Transverse colon (tissue), 4 donors: ENCODE results near the gene ICA1L. TPM values are rescaled to one million over a fixed set of nuclear protein-coding genes. Genes with fewer than 3 reads are reported as not detected.

ENCODE experiments used
- DNase-seq: peaks from one replicate; pipeline ENCODE4 v3.0.0-alpha.2; 2019
- H3K27ac ChIP-seq, 4 donors: fragments of 200-600 bp; sonication (generic); 2 replicates each; pipeline ENCODE4 v1.5.1; 2016 to 2018; ENCODE audit warnings: inconsistent platforms in 4 of 4
- H3K27me3 ChIP-seq: fragments of 200-600 bp; sonication (generic); 2 replicates; pipeline ENCODE4 v1.5.1; 2017; ENCODE audit warnings: inconsistent platforms
- H3K36me3 ChIP-seq, 4 donors: fragments of 200-600 bp; sonication (generic); 2 replicates each; pipeline ENCODE4 v1.5.1; 2017 to 2019; ENCODE audit warnings: inconsistent platforms in 4 of 4
- H3K4me1 ChIP-seq, 4 donors: fragments of 200-600 bp; sonication (generic); 2 replicates each; pipeline ENCODE4 v1.5.1; 2017 to 2020; ENCODE audit warnings: inconsistent platforms in 4 of 4
- H3K4me3 ChIP-seq, 4 donors: fragments of 200-600 bp; sonication (generic); 1 replicate in 1 of 4; 2 replicates in 3 of 4; pipeline versions ENCODE4 v1.5.1 to v1.6.1; 2017 to 2019; ENCODE audit warnings: inconsistent platforms in 4 of 4
- H3K9me3 ChIP-seq, 2 donors: fragments of 200-600 bp; sonication (generic); 2 replicates each; pipeline ENCODE4 v1.5.1; 2017 to 2019; ENCODE audit warnings: inconsistent platforms in 2 of 2
- CTCF ChIP-seq, 5 experiments: fragments of 200-600 bp in 3 of 5; fragments of 450-650 bp in 2 of 5; sonication (generic) in 3 of 5; IDR thresholded peaks; 1 replicate in 2 of 5; 2 replicates in 3 of 5; pipeline ENCODE4 v1.5.1; 2016 to 2017; ENCODE audit warnings: antibody characterized with exemption in 5 of 5, inconsistent platforms in 3 of 5, mild to moderate bottlenecking in 2 of 5, moderate library complexity in 1 of 5
- EP300 ChIP-seq: sonication (generic); formaldehyde crosslinking; IDR thresholded peaks from one replicate; pipeline ENCODE4 v1.6.1; 2017; ENCODE audit warnings: antibody characterized with exemption, low read depth
- POLR2A ChIP-seq: fragments of 450-650 bp; IDR thresholded peaks from one replicate; pipeline ENCODE4 v1.6.1; 2016; ENCODE audit warnings: antibody characterized with exemption, mild to moderate bottlenecking, moderate library complexity
- POLR2AphosphoS5 ChIP-seq, 3 donors: sonication (generic); formaldehyde crosslinking; IDR thresholded peaks; one replicate each; pipeline ENCODE4 v1.6.1; 2016; ENCODE audit warnings: antibody characterized with exemption in 3 of 3
- WGBS, 2 donors: methylation state at CpG; one replicate each; pipeline ENCODE4 v1.1.5; 2018; ENCODE audit warnings: low coverage in 1 of 2; 5-methylcytosine and 5-hydroxymethylcytosine counted together
- in situ Hi-C, 4 donors: fragments of 200-750 bp; cut with MboI; loops; one replicate each; pipeline versions ENCODE4 v1.15.0 to v1.15.1; 2017; ENCODE audit warnings: low sequenced_read_pairs in 3 of 4, low pct_ligation_motif_present in 1 of 4, low pct_unique_long_range_greater_than_20kb in 1 of 4
- intact Hi-C: fragments of 100-400 bp; cut with DNase I; formaldehyde crosslinking; loops from one replicate; pipeline ENCODE4 v1.15.1; 2023; ENCODE audit warnings: low total_unique reads
- total RNA-seq, 4 donors: library from RNA; depleted of rRNA; stranded (reverse); fragments of >200 nt; gene quantifications; one replicate each; pipeline ENCODE4 v1.1.0, GENCODE V29; 2016

Gene ICA1L
- total RNA-seq, 4 donors from 2014 or later, result 4.4 to 39.4 (median 20.5) TPM

DNA sequence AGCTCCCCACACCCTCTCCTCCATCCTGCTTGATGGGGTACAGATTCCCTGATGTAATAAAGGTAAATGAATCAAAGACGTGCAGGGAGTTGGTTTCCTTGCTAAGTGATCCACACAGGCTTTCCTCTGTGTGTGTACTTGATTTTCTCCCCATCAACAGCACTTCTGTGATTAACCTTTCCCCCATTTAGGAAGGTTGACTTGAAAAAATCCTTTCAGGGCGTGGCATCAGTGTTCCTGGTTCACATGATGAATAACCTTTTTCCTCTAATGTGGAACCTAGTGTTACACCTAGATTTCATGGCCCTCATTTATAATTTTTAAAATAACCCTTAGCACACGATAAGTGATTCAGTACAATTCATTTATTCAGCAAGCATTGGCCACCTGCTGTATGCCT, 115.0 kb downstream of the ICA1L start:
- Histone ChIP-seq H3K4me1 (peaks cover 0 to 22% (median 12%) of the 10 kb centered on the region in 4 donors), H3K36me3 (peaks cover 0 to 7% (median 0%) of the 10 kb centered on the region in 4 donors), H3K27ac (peak overlapping the region in 1 of 4 donors; percentile 8), H3K27me3 (no peaks in the 10 kb centered on the region), H3K4me3 (no peak overlapping the region), H3K9me3 (no peaks in the 10 kb centered on the region)
- no peak for TF ChIP-seq POLR2AphosphoS5 (IDR thresholded peaks at IDR 0.05)
- no peak for TF ChIP-seq CTCF (IDR thresholded peaks at IDR 0.05)
- TF ChIP-seq EP300, result no peak
- TF ChIP-seq POLR2A, result no peak
- 57 to 73% methylated on average over 1 to 3 of the region's 3 CpGs for WGBS, 2 donors
- intact Hi-C loops (no loop called here), in situ Hi-C loops (loop anchor here in 1 of 4 donors (25.0 kb wide), 1 partner anchor 169 kb away; no protein-coding TSS in a partner anchor)
- DNase-seq, result no peak

DNA sequence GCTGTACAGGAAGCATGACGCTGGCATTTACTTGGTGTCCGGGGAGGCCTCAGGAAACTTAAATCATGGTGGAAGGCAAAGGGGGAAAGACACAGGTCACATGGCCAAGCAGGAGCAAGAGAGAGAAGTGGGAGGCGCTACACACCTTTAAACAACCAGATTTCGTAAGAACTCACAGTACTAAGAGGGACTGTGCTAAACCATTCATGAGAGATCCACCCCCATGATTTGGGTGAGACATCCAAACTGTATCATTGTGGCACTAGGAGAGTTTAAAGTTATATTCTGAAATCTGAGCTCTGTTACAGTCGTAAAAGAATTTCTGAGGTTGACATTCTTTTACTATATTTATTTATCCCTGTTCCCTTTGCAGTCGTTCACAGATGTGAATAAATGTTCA, 116.6 kb downstream of the ICA1L start:
- H3K27me3 ChIP-seq, result no peaks in the 10 kb centered on the region
- intact Hi-C loops, result no loop called here
- 53 to 77% methylated on average over 5 to 6 of the region's 6 CpGs for WGBS, 2 donors

DNA sequence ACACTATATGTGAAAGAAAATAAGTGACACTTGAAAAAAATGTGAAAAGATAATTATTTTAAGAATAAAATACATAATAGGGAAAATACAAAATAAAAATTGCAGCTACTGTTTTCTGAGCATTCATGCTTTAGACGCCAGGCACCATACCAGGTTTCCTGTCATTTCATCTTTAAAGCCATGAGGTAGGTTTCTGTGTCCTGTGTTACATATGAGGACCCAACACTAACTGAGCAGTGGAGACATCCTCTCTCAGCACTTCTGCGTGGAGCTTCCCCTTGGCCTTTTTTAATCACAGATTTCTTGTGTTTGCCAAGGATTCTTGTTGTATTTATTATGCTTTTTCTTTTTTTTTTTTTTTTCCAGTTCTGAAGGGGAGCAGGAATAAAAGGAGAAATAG, 119.5 kb downstream of the ICA1L start:
- TF ChIP-seq POLR2A (no peak), POLR2AphosphoS5 (IDR thresholded peaks at IDR 0.05) (no peak), EP300 (no peak), CTCF (IDR thresholded peaks at IDR 0.05) (no peak)
- Histone ChIP-seq H3K9me3 (no peaks in the 10 kb centered on the region), H3K36me3 (no peaks in the 10 kb centered on the region), H3K4me1 (peaks cover 0 to 7% (median 1%) of the 10 kb centered on the region in 4 donors), H3K27me3 (no peaks in the 10 kb centered on the region), H3K27ac (no peak overlapping the region), H3K4me3 (no peak overlapping the region)
- intact Hi-C loops (no loop called here), in situ Hi-C loops (loop anchor here in 1 of 4 donors (25.0 kb wide), 1 partner anchor 165 kb away; no protein-coding TSS in a partner anchor)
- 85 to 90% methylated on average over 2 of the region's 2 CpGs for WGBS, 2 donors
- DNase-seq, result no peak

More for the DNA sequence above, 116.6 kb downstream of the ICA1L start:
- Histone ChIP-seq H3K9me3 (no peaks in the 10 kb centered on the region), H3K36me3 (peaks cover 0 to 7% (median 0%) of the 10 kb centered on the region in 4 donors), H3K4me1 (peaks cover 0 to 22% (median 12%) of the 10 kb centered on the region in 4 donors), H3K27ac (no peak overlapping the region), H3K4me3 (no peak overlapping the region)
- in situ Hi-C loops, result loop anchor here in 1 of 4 donors (25.0 kb wide), 1 partner anchor 168 kb away; no protein-coding TSS in a partner anchor
- no peak for DNase-seq
- TF ChIP-seq EP300 (no peak), CTCF (IDR thresholded peaks at IDR 0.05) (no peak), POLR2AphosphoS5 (IDR thresholded peaks at IDR 0.05) (no peak), POLR2A (no peak)

DNA sequence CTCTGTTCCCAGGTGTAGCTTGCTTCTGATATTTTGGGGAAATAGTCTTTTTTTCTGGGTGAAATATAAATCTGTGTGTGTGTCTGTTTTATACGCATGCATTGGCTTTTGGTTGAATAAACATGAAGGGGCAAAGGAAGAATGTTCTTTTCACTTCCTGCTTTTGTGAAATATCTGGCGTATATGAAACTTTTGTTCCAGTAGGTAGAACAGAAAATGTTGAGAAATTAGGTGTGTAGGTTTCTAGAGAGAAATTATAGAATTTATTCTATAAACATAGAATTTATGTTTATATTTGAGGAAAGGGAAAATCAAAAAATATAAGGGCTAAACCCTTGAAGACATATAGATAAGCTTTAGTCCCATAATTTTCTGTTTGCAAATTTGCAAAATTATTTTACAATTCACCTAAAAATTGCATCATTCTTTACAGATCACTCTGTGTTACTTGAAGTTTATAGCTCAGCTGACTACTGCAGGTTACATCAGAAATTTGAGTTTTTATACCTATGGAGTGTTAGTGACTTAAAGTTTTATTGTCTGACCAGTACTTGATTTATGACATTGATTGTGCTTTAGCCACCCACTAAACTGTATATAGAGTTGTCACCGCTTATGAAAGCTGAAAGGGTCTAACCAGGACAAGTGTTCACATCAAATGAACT, 120.7 kb downstream of the ICA1L start:
- Histone ChIP-seq H3K27me3 (no peaks in the 10 kb centered on the region), H3K4me3 (no peak overlapping the region), H3K4me1 (no peaks in the 10 kb centered on the region), H3K36me3 (no peaks in the 10 kb centered on the region), H3K27ac (no peak overlapping the region), H3K9me3 (peaks cover 0 to under 1% of the 10 kb centered on the region in 2 donors)
- 64 to 79% methylated on average over 3 of the region's 3 CpGs for WGBS, 2 donors
- intact Hi-C loops (no loop called here), in situ Hi-C loops (loop anchor here in 1 of 4 donors (25.0 kb wide), 1 partner anchor 164 kb away; no protein-coding TSS in a partner anchor)
- no peak for DNase-seq
- TF ChIP-seq POLR2A (no peak), CTCF (IDR thresholded peaks at IDR 0.05) (no peak), EP300 (no peak), POLR2AphosphoS5 (IDR thresholded peaks at IDR 0.05) (no peak)
